ENCODE data around the gene DPYD. TPM values are rescaled to one million over a fixed set of nuclear protein-coding genes. Genes with fewer than 3 reads are reported as not detected.

DPYD gene
- total and polyA plus RNA-seq, 2 donors from 2014 or later: 4.9 to 41.6 TPM

DNA sequence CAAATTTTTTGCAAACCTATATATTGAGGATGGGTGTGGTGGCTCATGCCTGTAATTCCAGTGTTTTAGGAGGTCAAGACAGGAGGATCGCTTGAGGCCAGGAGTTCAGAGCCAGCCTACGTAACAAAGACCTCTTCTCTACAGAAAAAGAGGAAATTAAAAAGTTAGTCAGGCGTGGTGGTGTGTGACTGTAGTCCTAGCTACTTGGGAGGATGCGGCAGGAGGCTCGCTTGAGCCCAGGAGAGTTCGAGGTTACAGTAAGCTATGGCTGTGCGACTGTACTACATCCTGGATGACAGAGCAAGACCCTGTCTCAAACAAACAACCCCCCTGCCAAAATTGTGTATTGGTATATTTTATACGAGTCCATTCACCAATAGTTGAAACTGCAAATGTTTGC is 589.7 kb downstream of the DPYD start:
- no peaks in the 10 kb centered on the region for H3K9me3 ChIP-seq (ENCODE audit: control insufficient read depth in 2 of 3, insufficient read depth in 1 of 3, low read length in 3 of 3)
- no peaks in the 10 kb centered on the region for H3K36me3 ChIP-seq (ENCODE audit: control insufficient read depth in 2 of 3, insufficient read depth in 3 of 3, low read length in 3 of 3)
- intact Hi-C loops (cut with DNase I): no loop called here
- no peak overlapping the region for H3K9ac ChIP-seq (ENCODE audit: low read length in 3 of 3)
- no peaks in the 10 kb centered on the region for H3K27me3 ChIP-seq (ENCODE audit: control insufficient read depth, insufficient read depth, low read length)
- no peak overlapping the region for H3K27ac ChIP-seq (ENCODE audit: low read depth in 2 of 2, low read length in 2 of 2)
- H3K4me3 ChIP-seq (ENCODE audit: low read length in 3 of 3): no peak overlapping the region
- FAIRE-seq (no peak), DNase-seq (no peak)
- H3K4me1 ChIP-seq (ENCODE audit: control insufficient read depth in 2 of 3, insufficient read depth in 2 of 3, low read depth in 1 of 3, low read length in 3 of 3): no peaks in the 10 kb centered on the region
- TF ChIP-seq, protein P1, sequence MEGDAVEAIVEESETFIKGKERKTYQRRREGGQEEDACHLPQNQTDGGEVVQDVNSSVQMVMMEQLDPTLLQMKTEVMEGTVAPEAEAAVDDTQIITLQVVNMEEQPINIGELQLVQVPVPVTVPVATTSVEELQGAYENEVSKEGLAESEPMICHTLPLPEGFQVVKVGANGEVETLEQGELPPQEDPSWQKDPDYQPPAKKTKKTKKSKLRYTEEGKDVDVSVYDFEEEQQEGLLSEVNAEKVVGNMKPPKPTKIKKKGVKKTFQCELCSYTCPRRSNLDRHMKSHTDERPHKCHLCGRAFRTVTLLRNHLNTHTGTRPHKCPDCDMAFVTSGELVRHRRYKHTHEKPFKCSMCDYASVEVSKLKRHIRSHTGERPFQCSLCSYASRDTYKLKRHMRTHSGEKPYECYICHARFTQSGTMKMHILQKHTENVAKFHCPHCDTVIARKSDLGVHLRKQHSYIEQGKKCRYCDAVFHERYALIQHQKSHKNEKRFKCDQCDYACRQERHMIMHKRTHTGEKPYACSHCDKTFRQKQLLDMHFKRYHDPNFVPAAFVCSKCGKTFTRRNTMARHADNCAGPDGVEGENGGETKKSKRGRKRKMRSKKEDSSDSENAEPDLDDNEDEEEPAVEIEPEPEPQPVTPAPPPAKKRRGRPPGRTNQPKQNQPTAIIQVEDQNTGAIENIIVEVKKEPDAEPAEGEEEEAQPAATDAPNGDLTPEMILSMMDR (IDR thresholded peaks at IDR 0.05; ENCODE audit: borderline replicate concordance, extremely low read depth, insufficient read depth): no peak

DNA sequence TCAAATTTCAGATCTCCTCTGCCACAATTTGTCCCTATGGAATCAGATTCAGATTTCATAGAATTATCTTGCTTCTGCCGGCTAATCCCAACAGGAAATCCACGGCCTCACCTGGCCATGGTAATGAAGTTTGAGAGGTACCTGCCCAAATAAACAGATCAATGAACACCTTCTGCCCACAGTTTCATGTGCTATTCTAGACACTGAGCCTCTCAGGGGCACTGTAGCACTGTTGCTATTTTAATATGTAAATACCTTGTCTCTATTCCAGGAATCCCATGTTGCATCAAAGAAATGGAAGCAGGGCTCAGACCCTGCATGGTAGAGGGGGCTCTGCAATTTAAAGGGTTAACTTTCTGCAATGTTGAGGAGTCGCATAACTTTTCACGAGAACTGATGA is 606.1 kb downstream of the DPYD start:
- Histone ChIP-seq H3K9ac (ENCODE audit: low read length in 3 of 3) (no peak overlapping the region), H3K27ac (ENCODE audit: low read depth in 2 of 2, low read length in 2 of 2) (no peak overlapping the region), H3K4me1 (ENCODE audit: control insufficient read depth in 2 of 3, insufficient read depth in 2 of 3, low read depth in 1 of 3, low read length in 3 of 3) (no peaks in the 10 kb centered on the region), H3K9me3 (ENCODE audit: control insufficient read depth in 2 of 3, insufficient read depth in 1 of 3, low read length in 3 of 3) (no peaks in the 10 kb centered on the region), H3K4me3 (ENCODE audit: low read length in 3 of 3) (no peak overlapping the region), H3K36me3 (ENCODE audit: control insufficient read depth in 2 of 3, insufficient read depth in 3 of 3, low read length in 3 of 3) (no peaks in the 10 kb centered on the region), H3K27me3 (ENCODE audit: control insufficient read depth, insufficient read depth, low read length) (no peaks in the 10 kb centered on the region)
- DNase-seq: no peak
- no peak for FAIRE-seq
- TF ChIP-seq, protein P1 (IDR thresholded peaks at IDR 0.05; ENCODE audit: borderline replicate concordance, extremely low read depth, insufficient read depth): no peak
- intact Hi-C loops (cut with DNase I): no loop called here

DNA sequence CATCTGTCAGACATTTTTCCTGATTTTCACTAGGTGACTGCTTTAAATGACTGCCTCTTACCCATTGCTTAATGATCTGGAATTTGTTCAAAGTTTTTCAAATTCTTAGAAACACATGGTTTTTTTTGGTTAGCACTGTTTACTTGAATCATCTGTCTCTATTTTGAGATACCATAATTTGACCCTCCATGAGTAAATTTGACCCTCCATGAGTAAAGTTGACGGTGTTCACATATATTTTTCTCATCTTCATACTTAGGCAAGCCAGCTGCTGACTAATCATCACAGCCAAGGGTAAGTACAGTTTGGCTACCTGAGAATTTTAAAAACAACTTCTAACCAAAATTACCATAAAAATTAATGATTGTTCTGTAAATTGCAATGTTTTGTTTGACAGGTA is 612.7 kb downstream of the DPYD start:
- no peak for DNase-seq
- intact Hi-C loops (cut with DNase I): no loop called here
- Histone ChIP-seq H3K4me3 (ENCODE audit: low read length in 3 of 3) (no peak overlapping the region), H3K4me1 (ENCODE audit: control insufficient read depth in 2 of 3, insufficient read depth in 2 of 3, low read depth in 1 of 3, low read length in 3 of 3) (no peaks in the 10 kb centered on the region), H3K36me3 (ENCODE audit: control insufficient read depth in 2 of 3, insufficient read depth in 3 of 3, low read length in 3 of 3) (no peaks in the 10 kb centered on the region), H3K27ac (ENCODE audit: low read depth in 2 of 2, low read length in 2 of 2) (no peak overlapping the region), H3K9me3 (ENCODE audit: control insufficient read depth in 2 of 3, insufficient read depth in 1 of 3, low read length in 3 of 3) (no peaks in the 10 kb centered on the region), H3K9ac (ENCODE audit: low read length in 3 of 3) (no peak overlapping the region), H3K27me3 (ENCODE audit: control insufficient read depth, insufficient read depth, low read length) (no peaks in the 10 kb centered on the region)
- no peak for FAIRE-seq
- TF ChIP-seq, protein P1 (IDR thresholded peaks at IDR 0.05; ENCODE audit: borderline replicate concordance, extremely low read depth, insufficient read depth): no peak

DNA sequence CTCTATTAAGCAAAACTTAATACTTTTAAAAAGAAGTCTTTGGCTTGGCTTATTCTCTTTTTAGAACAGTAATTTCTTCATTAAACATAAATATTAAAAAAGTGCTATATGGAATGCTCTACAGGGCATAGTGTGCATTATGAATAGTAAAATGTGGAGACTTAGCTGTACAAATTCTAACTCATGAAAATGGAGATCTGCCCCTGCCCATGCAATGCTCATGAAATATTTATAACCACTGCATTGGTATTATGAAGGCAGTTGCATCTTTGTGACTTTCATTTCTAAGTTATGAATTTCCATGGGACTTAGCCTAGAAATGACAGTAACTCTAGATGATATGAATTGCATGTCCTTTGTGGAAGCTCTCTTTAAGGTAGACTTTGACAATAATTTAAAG is 613.3 kb downstream of the DPYD start:
- intact Hi-C loops (cut with DNase I): no loop called here
- no peaks in the 10 kb centered on the region for H3K27me3 ChIP-seq (ENCODE audit: control insufficient read depth, insufficient read depth, low read length)
- no peak for FAIRE-seq
- no peaks in the 10 kb centered on the region for H3K9me3 ChIP-seq (ENCODE audit: control insufficient read depth in 2 of 3, insufficient read depth in 1 of 3, low read length in 3 of 3)
- no peaks in the 10 kb centered on the region for H3K4me1 ChIP-seq (ENCODE audit: control insufficient read depth in 2 of 3, insufficient read depth in 2 of 3, low read depth in 1 of 3, low read length in 3 of 3)
- TF ChIP-seq, protein P1 (IDR thresholded peaks at IDR 0.05; ENCODE audit: borderline replicate concordance, extremely low read depth, insufficient read depth): no peak
- no peak overlapping the region for H3K9ac ChIP-seq (ENCODE audit: low read length in 3 of 3)
- no peak for DNase-seq
- H3K27ac ChIP-seq (ENCODE audit: low read depth in 2 of 2, low read length in 2 of 2): no peak overlapping the region
- no peaks in the 10 kb centered on the region for H3K36me3 ChIP-seq (ENCODE audit: control insufficient read depth in 2 of 3, insufficient read depth in 3 of 3, low read length in 3 of 3)
- no peak overlapping the region for H3K4me3 ChIP-seq (ENCODE audit: low read length in 3 of 3)

All from kidney (tissue), 14 donors.